Neural crest cell (in vitro differentiated cells): Measurements from ENCODE around the gene EPN2. TPM values are rescaled to one million over a fixed set of nuclear protein-coding genes. Genes with fewer than 3 reads are reported as not detected.

Experiments
- DNase-seq: peaks from one replicate; pipeline ENCODE4 v3.0.0; 2021; ENCODE audit warnings: low read depth, mixed read lengths, low spot score
- H3K27ac Mint-ChIP-seq: one replicate; pipeline ENCODE4 v1.8.0; 2021; ENCODE audit warnings: mild to moderate bottlenecking, mixed read lengths; ENCODE audit not compliant: unreplicated experiment
- H3K27me3 Mint-ChIP-seq: 2 replicates; pipeline ENCODE4 v1.8.0; 2021; ENCODE audit warnings: low read depth, mild to moderate bottlenecking, mixed read lengths
- H3K36me3 Mint-ChIP-seq: 2 replicates; pipeline ENCODE4 v1.8.0; 2021; ENCODE audit warnings: low read depth, mild to moderate bottlenecking, mixed read lengths
- H3K4me1 Mint-ChIP-seq: 2 replicates; pipeline ENCODE4 v1.8.0; 2021; ENCODE audit warnings: mixed read lengths
- H3K4me3 Mint-ChIP-seq: one replicate; pipeline ENCODE4 v1.8.0; 2021; ENCODE audit warnings: mild to moderate bottlenecking, mixed read lengths
- H3K9me3 Mint-ChIP-seq: 2 replicates; pipeline ENCODE4 v1.8.0; 2021; ENCODE audit warnings: mixed read lengths
- CTCF ChIP-seq: fragments of 200-600 bp; sonication (generic); conservative IDR thresholded peaks from 2 replicates; pipeline ENCODE4 v1.5.0; 2021; ENCODE audit warnings: antibody characterized with exemption, mild to moderate bottlenecking
- total RNA-seq: library from RNA; stranded (reverse); gene quantifications from 2 replicates; pipeline ENCODE4 v1.2.1, GENCODE V29; 2021

The EPN2 gene
- total RNA-seq, 1 donor from 2014 or later = 45.5 TPM

- H3K27ac Mint-ChIP-seq = no peak overlapping the region
- H3K27me3 Mint-ChIP-seq = no peaks in the 10 kb centered on the region
- H3K9me3 Mint-ChIP-seq = no peaks in the 10 kb centered on the region
- DNase-seq = no peak
- peaks cover 6% of the 10 kb centered on the region for H3K36me3 Mint-ChIP-seq
- no peak for TF ChIP-seq CTCF
- no peak overlapping the region for H3K4me3 Mint-ChIP-seq
- H3K4me1 Mint-ChIP-seq = peaks cover 31% of the 10 kb centered on the region
These were observed 44.0 kb downstream of the EPN2 start for GRCh38 chr17:19281161-19281560.

GRCh38 chr17:19284005-19284959, 47.1 kb downstream of the EPN2 start:
- TF ChIP-seq CTCF = no peak
- Mint-ChIP-seq H3K9me3 (no peaks in the 10 kb centered on the region), H3K27me3 (no peaks in the 10 kb centered on the region), H3K4me1 (peaks cover 52% of the 10 kb centered on the region), H3K4me3 (no peak overlapping the region), H3K36me3 (peaks cover 8% of the 10 kb centered on the region), H3K27ac (no peak overlapping the region)
- DNase-seq = no peak

GRCh38 chr17:19285213-19285900, 48.2 kb downstream of the EPN2 start:
- H3K4me3 Mint-ChIP-seq = no peak overlapping the region
- DNase-seq = no peak

GRCh38 chr17:19286751-19287341, 49.7 kb downstream of the EPN2 start:
- no peak for DNase-seq
- H3K4me3 Mint-ChIP-seq = no peak overlapping the region
- H3K27me3 Mint-ChIP-seq = no peaks in the 10 kb centered on the region
- no peaks in the 10 kb centered on the region for H3K9me3 Mint-ChIP-seq
- TF ChIP-seq CTCF = no peak
- H3K4me1 Mint-ChIP-seq = peaks cover 67% of the 10 kb centered on the region
- H3K36me3 Mint-ChIP-seq = peaks cover 8% of the 10 kb centered on the region
- H3K27ac Mint-ChIP-seq = no peak overlapping the region

More at GRCh38 chr17:19285213-19285900, 48.2 kb downstream of the EPN2 start:
- no peaks in the 10 kb centered on the region for H3K9me3 Mint-ChIP-seq
- no peak overlapping the region for H3K27ac Mint-ChIP-seq
- peaks cover 58% of the 10 kb centered on the region for H3K4me1 Mint-ChIP-seq
- no peak for TF ChIP-seq CTCF
- H3K27me3 Mint-ChIP-seq = no peaks in the 10 kb centered on the region
- H3K36me3 Mint-ChIP-seq = peaks cover 8% of the 10 kb centered on the region

GRCh38 chr17:19287651-19288050, 50.5 kb downstream of the EPN2 start:
- DNase-seq = no peak
- no peak for TF ChIP-seq CTCF
- Mint-ChIP-seq H3K9me3 (no peaks in the 10 kb centered on the region), H3K27me3 (no peaks in the 10 kb centered on the region), H3K36me3 (peaks cover 8% of the 10 kb centered on the region), H3K4me3 (no peak overlapping the region), H3K27ac (no peak overlapping the region), H3K4me1 (peaks cover 68% of the 10 kb centered on the region)
